Activated naive CD8-positive, alpha-beta T cell treated with anti-CD3 and anti-CD28 coated beads, Interleukin-2, amount 10 ng/mL, durations not matched to agents 7 days and 5 days (primary cell): ENCODE results near the gene NUAK1. TPM values are rescaled to one million over a fixed set of nuclear protein-coding genes. Genes with fewer than 3 reads are reported as not detected.
A peak's percentile ranks its signal among the peaks of the same experiment; 100 is the strongest.

Experiments
- ATAC-seq: fragments of 150-1000 bp; cut with Tn5 transposase; one replicate; pipeline ENCODE4 v1.10.0; 2021; ENCODE audit warnings: low read depth, moderate library complexity
- POLR2A ChIA-PET: fragments of 350-600 bp; sonication (Branson Sonifier 250); formaldehyde crosslinking; loops from one replicate; lab custom pipeline; 2021; ENCODE audit warnings: antibody characterized with exemption; lab: Charles Lee
- DNase-seq: peaks from one replicate; pipeline ENCODE4 v3.0.0; 2021
- H3K27ac Mint-ChIP-seq: one replicate; pipeline ENCODE4 v1.8.0; 2022; ENCODE audit warnings: mild to moderate bottlenecking, mixed read lengths
- H3K27me3 Mint-ChIP-seq: one replicate; pipeline ENCODE4 v1.8.0; 2022; ENCODE audit warnings: mild to moderate bottlenecking, moderate library complexity, mixed read lengths
- H3K36me3 Mint-ChIP-seq: one replicate; pipeline ENCODE4 v1.8.0; 2021; ENCODE audit warnings: mild to moderate bottlenecking, mixed read lengths
- H3K4me1 Mint-ChIP-seq: one replicate; pipeline ENCODE4 v1.8.0; 2021; ENCODE audit warnings: mixed read lengths
- H3K4me3 Mint-ChIP-seq: one replicate; pipeline ENCODE4 v1.8.0; 2022; ENCODE audit warnings: mild to moderate bottlenecking, moderate library complexity, mixed read lengths
- H3K9me3 Mint-ChIP-seq: one replicate; pipeline ENCODE4 v1.8.0; 2021; ENCODE audit warnings: mixed read lengths
- total RNA-seq, 2 experiments: library from RNA; stranded (reverse); gene quantifications; one replicate each; pipeline ENCODE4 v1.2.3, GENCODE V29; 2021

The NUAK1 gene
- total RNA-seq, 2 experiments from 2014 or later, result not detected

- Mint-ChIP-seq H3K36me3 (no peaks in the 10 kb centered on the region), H3K27me3 (peaks cover 6% of the 10 kb centered on the region), H3K4me1 (no peaks in the 10 kb centered on the region), H3K27ac (no peak overlapping the region), H3K9me3 (no peaks in the 10 kb centered on the region), H3K4me3 (no peak overlapping the region)
- ATAC-seq (no peak), DNase-seq (no peak)
- POLR2A ChIA-PET, result no interaction called here
These were observed 98.9 kb downstream of the NUAK1 start for GRCh38 chr12:106039646-106040404.

GRCh38 chr12:106039242-106039641, 99.5 kb downstream of the NUAK1 start:
- H3K27me3 Mint-ChIP-seq, result peaks cover 6% of the 10 kb centered on the region
- no peak overlapping the region for H3K27ac Mint-ChIP-seq
- no peaks in the 10 kb centered on the region for H3K9me3 Mint-ChIP-seq
- H3K4me1 Mint-ChIP-seq, result no peaks in the 10 kb centered on the region
- DNase-seq (no peak), ATAC-seq (no peak)
- H3K36me3 Mint-ChIP-seq, result no peaks in the 10 kb centered on the region
- H3K4me3 Mint-ChIP-seq, result no peak overlapping the region
- POLR2A ChIA-PET, result no interaction called here

- POLR2A ChIA-PET, result no interaction called here
- H3K4me1 Mint-ChIP-seq, result no peaks in the 10 kb centered on the region
- no peaks in the 10 kb centered on the region for H3K36me3 Mint-ChIP-seq
- peaks cover 6% of the 10 kb centered on the region for H3K27me3 Mint-ChIP-seq
- H3K27ac Mint-ChIP-seq, result no peak overlapping the region
- H3K9me3 Mint-ChIP-seq, result no peaks in the 10 kb centered on the region
- DNase-seq (no peak), ATAC-seq (no peak)
- H3K4me3 Mint-ChIP-seq, result no peak overlapping the region
These were observed 101.0 kb downstream of the NUAK1 start for GRCh38 chr12:106037524-106038298.

GRCh38 chr12:106035421-106035820, 103.3 kb downstream of the NUAK1 start:
- ATAC-seq, result no peak
- Mint-ChIP-seq H3K27me3 (peaks cover 2% of the 10 kb centered on the region), H3K36me3 (no peaks in the 10 kb centered on the region), H3K4me1 (no peaks in the 10 kb centered on the region), H3K4me3 (no peak overlapping the region), H3K9me3 (no peaks in the 10 kb centered on the region), H3K27ac (no peak overlapping the region)
- POLR2A ChIA-PET, result no interaction called here
- no peak for DNase-seq

- H3K9me3 Mint-ChIP-seq, result no peaks in the 10 kb centered on the region
- DNase-seq, result no peak
- H3K27ac Mint-ChIP-seq, result no peak overlapping the region
- no peaks in the 10 kb centered on the region for H3K36me3 Mint-ChIP-seq
- H3K27me3 Mint-ChIP-seq, result peaks cover 2% of the 10 kb centered on the region
- POLR2A ChIA-PET, result no interaction called here
- no peaks in the 10 kb centered on the region for H3K4me1 Mint-ChIP-seq
- H3K4me3 Mint-ChIP-seq, result no peak overlapping the region
- ATAC-seq, result no peak
These were observed 104.4 kb downstream of the NUAK1 start for GRCh38 chr12:106034316-106034715.

- no peak overlapping the region for H3K4me3 Mint-ChIP-seq
- ATAC-seq, result no peak
- no peaks in the 10 kb centered on the region for H3K4me1 Mint-ChIP-seq
- H3K36me3 Mint-ChIP-seq, result no peaks in the 10 kb centered on the region
- H3K9me3 Mint-ChIP-seq, result no peaks in the 10 kb centered on the region
- H3K27ac Mint-ChIP-seq, result no peak overlapping the region
- POLR2A ChIA-PET, result no interaction called here
- H3K27me3 Mint-ChIP-seq, result peaks cover 2% of the 10 kb centered on the region
- no peak for DNase-seq
These were observed 105.5 kb downstream of the NUAK1 start for GRCh38 chr12:106033161-106033675.

- no peak overlapping the region for H3K4me3 Mint-ChIP-seq
- H3K9me3 Mint-ChIP-seq, result no peaks in the 10 kb centered on the region
- DNase-seq (no peak), ATAC-seq (no peak)
- POLR2A ChIA-PET, result no interaction called here
- H3K27me3 Mint-ChIP-seq, result peaks cover 2% of the 10 kb centered on the region
- no peaks in the 10 kb centered on the region for H3K36me3 Mint-ChIP-seq
- no peak overlapping the region for H3K27ac Mint-ChIP-seq
- H3K4me1 Mint-ChIP-seq, result no peaks in the 10 kb centered on the region
These were observed 106.2 kb downstream of the NUAK1 start for GRCh38 chr12:106032623-106032925.

- DNase-seq, result no peak
- H3K36me3 Mint-ChIP-seq, result no peaks in the 10 kb centered on the region
- H3K4me1 Mint-ChIP-seq, result no peaks in the 10 kb centered on the region
- no peaks in the 10 kb centered on the region for H3K9me3 Mint-ChIP-seq
- H3K27me3 Mint-ChIP-seq, result peaks cover 2% of the 10 kb centered on the region
- ATAC-seq, result no peak
- no peak overlapping the region for H3K27ac Mint-ChIP-seq
- POLR2A ChIA-PET, result no interaction called here
- no peak overlapping the region for H3K4me3 Mint-ChIP-seq
These were observed 106.8 kb downstream of the NUAK1 start for GRCh38 chr12:106031761-106032622.

GRCh38 chr12:106030210-106031071, 108.3 kb downstream of the NUAK1 start:
- ATAC-seq (peak; percentile 50), DNase-seq (no peak)
- Mint-ChIP-seq H3K4me1 (no peaks in the 10 kb centered on the region), H3K36me3 (no peaks in the 10 kb centered on the region), H3K4me3 (no peak overlapping the region), H3K27ac (no peak overlapping the region), H3K27me3 (peaks cover 2% of the 10 kb centered on the region), H3K9me3 (peaks cover 1% of the 10 kb centered on the region)
- POLR2A ChIA-PET, result no interaction called here

- ATAC-seq, result no peak
- Mint-ChIP-seq H3K36me3 (no peaks in the 10 kb centered on the region), H3K4me1 (no peaks in the 10 kb centered on the region), H3K9me3 (peaks cover 1% of the 10 kb centered on the region), H3K27me3 (peaks cover 2% of the 10 kb centered on the region), H3K27ac (no peak overlapping the region), H3K4me3 (no peak overlapping the region)
- no peak for DNase-seq
- POLR2A ChIA-PET, result interaction anchor here (0.5 kb wide), 1 partner anchor 833 kb away, joined by 3 read pairs; no protein-coding TSS in a partner anchor
These were observed 109.2 kb downstream of the NUAK1 start for GRCh38 chr12:106029532-106029931.

- Mint-ChIP-seq H3K4me1 (no peaks in the 10 kb centered on the region), H3K27me3 (peaks cover 2% of the 10 kb centered on the region), H3K27ac (no peak overlapping the region), H3K4me3 (no peak overlapping the region), H3K9me3 (peaks cover 1% of the 10 kb centered on the region), H3K36me3 (no peaks in the 10 kb centered on the region)
- DNase-seq (no peak), ATAC-seq (no peak)
- POLR2A ChIA-PET, result no interaction called here
These were observed 110.8 kb downstream of the NUAK1 start for GRCh38 chr12:106027911-106028310.

GRCh38 chr12:106027286-106027685, 111.5 kb downstream of the NUAK1 start:
- no peaks in the 10 kb centered on the region for H3K4me1 Mint-ChIP-seq
- ATAC-seq, result no peak
- no peak overlapping the region for H3K27ac Mint-ChIP-seq
- no peaks in the 10 kb centered on the region for H3K36me3 Mint-ChIP-seq
- POLR2A ChIA-PET, result no interaction called here
- no peak overlapping the region for H3K4me3 Mint-ChIP-seq
- H3K27me3 Mint-ChIP-seq, result peaks cover 2% of the 10 kb centered on the region
- no peak for DNase-seq
- peaks cover 1% of the 10 kb centered on the region for H3K9me3 Mint-ChIP-seq
